Measurements from ENCODE around the gene FOXD4. TPM values are rescaled to one million over a fixed set of nuclear protein-coding genes. Genes with fewer than 3 reads are reported as not detected.
"Not testable (repeated sequence)": the region's sequence is repeated elsewhere in the genome, so short reads cannot be mapped to it uniquely, and the experiment has no call there.

Gene FOXD4
- total and polyA plus RNA-seq, 2 donors (not counting 3 experiments of a cell fraction or from before 2014, with no cell fraction given) = 0.07 to 0.35 TPM

DNA sequence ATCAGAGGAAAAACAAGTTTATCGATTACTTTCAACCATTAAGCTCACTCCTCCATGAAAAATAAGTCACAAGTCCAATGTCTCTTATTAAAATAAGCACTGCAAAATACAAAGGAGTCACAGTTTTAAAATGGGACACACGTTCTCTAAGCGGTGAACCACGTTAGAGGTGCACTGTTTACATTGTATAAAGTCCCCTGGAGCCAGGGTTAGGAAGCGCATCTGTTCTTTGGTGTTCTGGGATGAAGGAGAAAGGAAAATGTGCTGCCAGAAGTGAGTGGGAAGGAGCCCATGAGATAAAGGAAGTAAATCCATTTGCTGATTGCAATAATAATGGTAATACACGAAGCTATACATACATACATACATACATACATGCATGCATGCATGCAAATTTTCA lies 30.4 kb downstream of the FOXD4 start:
- intact Hi-C loops (cut with micrococcal nuclease); H3K79me2 ChIP-seq (ENCODE audit: control insufficient read depth, insufficient read depth, low read length); POLR2A ChIA-PET; H3K9me3 ChIP-seq (replicated peaks; ENCODE audit: control insufficient read depth, insufficient read depth, low read length); H3K9ac ChIP-seq (replicated peaks; ENCODE audit: extremely low read depth, insufficient read depth, low read length); H4K20me1 ChIP-seq (replicated peaks; ENCODE audit: control insufficient read depth, extremely low read depth, insufficient read depth, low read length); H3K4me1 ChIP-seq (ENCODE audit: control insufficient read depth, extremely low read depth, insufficient read depth, low read length); H3K27me3 ChIP-seq (ENCODE audit: control insufficient read depth in 2 of 2, insufficient read depth in 2 of 2, low read length in 2 of 2); dilution Hi-C loops (cut with MboI; ENCODE audit: extremely low pct_ligation_motif_present, low sequenced_read_pairs); H3K9me1 ChIP-seq (replicated peaks; ENCODE audit: control insufficient read depth, extremely low read depth, insufficient read depth, low read length); H3K4me2 ChIP-seq (ENCODE audit: insufficient read depth, low read length); H2AFZ ChIP-seq (ENCODE audit: low read depth, low read length); H3K36me3 ChIP-seq (ENCODE audit: control insufficient read depth in 2 of 2, extremely low read depth in 1 of 2, insufficient read depth in 2 of 2, low read length in 2 of 2); DNase-seq (ENCODE audit: low read depth, low spot score); CTCF ChIA-PET; FAIRE-seq; BruUV-seq (replicated peaks); H3K27ac ChIP-seq (ENCODE audit: insufficient read depth, low read depth, low read length); H3K4me3 ChIP-seq (replicated peaks in 1 of 3; ENCODE audit: insufficient read depth in 1 of 3, low read depth in 1 of 3, low read length in 3 of 3): not testable (repeated sequence)

DNA sequence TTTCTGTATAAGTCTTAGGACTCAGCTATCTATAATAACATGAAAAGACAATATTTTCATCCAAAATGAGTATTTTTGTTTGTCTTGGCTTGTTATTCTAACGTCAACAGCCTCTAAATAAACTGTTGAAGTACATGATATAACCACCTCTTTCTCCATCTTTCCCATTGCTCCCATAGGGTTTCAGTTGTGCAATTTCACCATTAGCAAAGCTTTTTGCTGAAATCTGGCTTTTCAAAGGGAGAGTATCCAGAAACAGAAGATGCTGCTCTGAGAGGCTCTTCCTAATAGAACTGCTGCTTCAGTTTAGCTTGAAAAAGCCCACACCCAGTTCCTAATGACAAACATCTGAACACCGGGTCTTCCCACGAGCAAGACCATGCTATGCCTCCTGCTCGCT lies 31.1 kb downstream of the FOXD4 start:
- H3K9ac ChIP-seq (replicated peaks; ENCODE audit: extremely low read depth, insufficient read depth, low read length); H4K20me1 ChIP-seq (replicated peaks; ENCODE audit: control insufficient read depth, extremely low read depth, insufficient read depth, low read length); DNase-seq (ENCODE audit: low read depth, low spot score); FAIRE-seq; CTCF ChIA-PET; H3K27ac ChIP-seq (ENCODE audit: insufficient read depth, low read depth, low read length); H3K79me2 ChIP-seq (ENCODE audit: control insufficient read depth, insufficient read depth, low read length); H3K9me3 ChIP-seq (replicated peaks; ENCODE audit: control insufficient read depth, insufficient read depth, low read length); BruUV-seq (replicated peaks); H3K36me3 ChIP-seq (ENCODE audit: control insufficient read depth in 2 of 2, extremely low read depth in 1 of 2, insufficient read depth in 2 of 2, low read length in 2 of 2); H3K4me2 ChIP-seq (ENCODE audit: insufficient read depth, low read length); intact Hi-C loops (cut with micrococcal nuclease); H3K4me3 ChIP-seq (replicated peaks in 1 of 3; ENCODE audit: insufficient read depth in 1 of 3, low read depth in 1 of 3, low read length in 3 of 3); H3K27me3 ChIP-seq (ENCODE audit: control insufficient read depth in 2 of 2, insufficient read depth in 2 of 2, low read length in 2 of 2); H3K4me1 ChIP-seq (ENCODE audit: control insufficient read depth, extremely low read depth, insufficient read depth, low read length); POLR2A ChIA-PET; dilution Hi-C loops (cut with MboI; ENCODE audit: extremely low pct_ligation_motif_present, low sequenced_read_pairs); H2AFZ ChIP-seq (ENCODE audit: low read depth, low read length); H3K9me1 ChIP-seq (replicated peaks; ENCODE audit: control insufficient read depth, extremely low read depth, insufficient read depth, low read length): not testable (repeated sequence)

DNA sequence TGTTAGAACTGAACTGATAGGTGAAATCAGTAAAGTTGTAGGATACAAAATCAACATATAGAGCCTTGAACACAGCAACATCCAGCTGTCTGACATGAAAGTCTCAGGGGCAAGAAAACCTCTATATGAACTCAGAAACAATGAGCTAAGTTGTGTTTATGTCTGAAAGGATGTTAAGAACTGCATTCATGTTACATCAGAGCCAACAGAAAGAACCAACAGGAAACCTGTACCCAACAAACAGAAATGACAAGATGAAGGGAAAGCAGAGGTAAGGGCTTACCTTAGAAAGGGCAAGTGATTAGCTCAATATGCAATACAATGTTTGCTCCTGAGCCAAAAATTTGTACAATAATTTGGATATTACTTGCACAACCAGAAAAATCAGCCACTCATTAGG lies 31.5 kb downstream of the FOXD4 start:
- FAIRE-seq; dilution Hi-C loops (cut with MboI; ENCODE audit: extremely low pct_ligation_motif_present, low sequenced_read_pairs); intact Hi-C loops (cut with micrococcal nuclease): not testable (repeated sequence)

DNA sequence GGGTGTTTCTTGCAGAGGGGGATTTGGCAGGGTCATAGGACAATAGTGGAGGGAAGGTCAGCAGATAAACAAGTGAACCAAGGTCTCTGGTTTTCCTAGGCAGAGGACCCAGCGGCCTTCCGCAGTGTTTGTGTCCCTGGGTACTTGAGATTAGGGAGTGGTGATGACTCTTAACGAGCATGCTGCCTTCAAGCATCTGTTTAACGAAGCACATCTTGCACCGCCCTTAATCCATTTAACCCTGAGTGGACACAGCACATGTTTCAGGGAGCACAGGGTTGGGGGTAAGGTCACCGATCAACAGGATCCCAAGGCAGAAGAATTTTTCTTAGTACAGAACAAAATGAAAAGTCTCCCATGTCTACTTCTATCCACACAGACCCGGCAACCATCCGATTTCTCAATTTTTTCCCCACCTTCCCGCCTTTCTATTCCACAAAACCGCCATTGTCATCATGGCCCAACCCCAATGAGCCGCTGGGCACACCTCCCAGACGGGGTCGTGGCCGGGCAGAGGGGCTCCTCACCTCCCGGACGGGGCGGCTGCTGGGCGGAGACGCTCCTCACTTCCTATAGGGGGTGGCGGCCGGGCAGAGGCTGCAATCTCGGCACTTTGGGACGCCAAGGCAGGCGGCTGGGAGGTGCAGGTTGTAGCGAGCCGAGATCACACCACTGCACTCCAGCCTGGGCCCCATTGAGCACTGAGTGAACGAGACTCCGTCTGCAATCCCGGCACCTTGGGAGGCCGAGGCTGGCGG lies 35.1 kb downstream of the FOXD4 start:
- FAIRE-seq; H3K36me3 ChIP-seq (ENCODE audit: control insufficient read depth in 2 of 2, extremely low read depth in 1 of 2, insufficient read depth in 2 of 2, low read length in 2 of 2); intact Hi-C loops (cut with micrococcal nuclease); DNase-seq (ENCODE audit: low read depth, low spot score); H3K9ac ChIP-seq (replicated peaks; ENCODE audit: extremely low read depth, insufficient read depth, low read length); H3K27ac ChIP-seq (ENCODE audit: insufficient read depth, low read depth, low read length); dilution Hi-C loops (cut with MboI; ENCODE audit: extremely low pct_ligation_motif_present, low sequenced_read_pairs); POLR2A ChIA-PET; H2AFZ ChIP-seq (ENCODE audit: low read depth, low read length); H3K27me3 ChIP-seq (ENCODE audit: control insufficient read depth in 2 of 2, insufficient read depth in 2 of 2, low read length in 2 of 2); H3K79me2 ChIP-seq (ENCODE audit: control insufficient read depth, insufficient read depth, low read length); H3K9me3 ChIP-seq (replicated peaks; ENCODE audit: control insufficient read depth, insufficient read depth, low read length); CTCF ChIA-PET; BruUV-seq (replicated peaks); H3K4me1 ChIP-seq (ENCODE audit: control insufficient read depth, extremely low read depth, insufficient read depth, low read length); H3K4me3 ChIP-seq (replicated peaks in 1 of 3; ENCODE audit: insufficient read depth in 1 of 3, low read depth in 1 of 3, low read length in 3 of 3); H4K20me1 ChIP-seq (replicated peaks; ENCODE audit: control insufficient read depth, extremely low read depth, insufficient read depth, low read length); H3K9me1 ChIP-seq (replicated peaks; ENCODE audit: control insufficient read depth, extremely low read depth, insufficient read depth, low read length); H3K4me2 ChIP-seq (ENCODE audit: insufficient read depth, low read length): not testable (repeated sequence)

More for the DNA sequence above, 31.5 kb downstream of the FOXD4 start:
- POLR2A ChIA-PET; CTCF ChIA-PET; H3K4me2 ChIP-seq (ENCODE audit: insufficient read depth, low read length); H3K9me1 ChIP-seq (replicated peaks; ENCODE audit: control insufficient read depth, extremely low read depth, insufficient read depth, low read length); H3K27me3 ChIP-seq (ENCODE audit: control insufficient read depth in 2 of 2, insufficient read depth in 2 of 2, low read length in 2 of 2); H4K20me1 ChIP-seq (replicated peaks; ENCODE audit: control insufficient read depth, extremely low read depth, insufficient read depth, low read length); H3K9ac ChIP-seq (replicated peaks; ENCODE audit: extremely low read depth, insufficient read depth, low read length); H3K79me2 ChIP-seq (ENCODE audit: control insufficient read depth, insufficient read depth, low read length); H2AFZ ChIP-seq (ENCODE audit: low read depth, low read length); H3K4me3 ChIP-seq (replicated peaks in 1 of 3; ENCODE audit: insufficient read depth in 1 of 3, low read depth in 1 of 3, low read length in 3 of 3); H3K36me3 ChIP-seq (ENCODE audit: control insufficient read depth in 2 of 2, extremely low read depth in 1 of 2, insufficient read depth in 2 of 2, low read length in 2 of 2); DNase-seq (ENCODE audit: low read depth, low spot score); BruUV-seq (replicated peaks); H3K27ac ChIP-seq (ENCODE audit: insufficient read depth, low read depth, low read length); H3K9me3 ChIP-seq (replicated peaks; ENCODE audit: control insufficient read depth, insufficient read depth, low read length); H3K4me1 ChIP-seq (ENCODE audit: control insufficient read depth, extremely low read depth, insufficient read depth, low read length): not testable (repeated sequence)

All from endothelial cell of umbilical vein (primary cell).